ENCODE measurements around the gene CAP2. TPM values are rescaled to one million over a fixed set of nuclear protein-coding genes. Genes with fewer than 3 reads are reported as not detected.

CAP2 gene
- polyA plus RNA-seq, 4 donors = 11.7 to 15.8 (median 13.4) TPM

DNA sequence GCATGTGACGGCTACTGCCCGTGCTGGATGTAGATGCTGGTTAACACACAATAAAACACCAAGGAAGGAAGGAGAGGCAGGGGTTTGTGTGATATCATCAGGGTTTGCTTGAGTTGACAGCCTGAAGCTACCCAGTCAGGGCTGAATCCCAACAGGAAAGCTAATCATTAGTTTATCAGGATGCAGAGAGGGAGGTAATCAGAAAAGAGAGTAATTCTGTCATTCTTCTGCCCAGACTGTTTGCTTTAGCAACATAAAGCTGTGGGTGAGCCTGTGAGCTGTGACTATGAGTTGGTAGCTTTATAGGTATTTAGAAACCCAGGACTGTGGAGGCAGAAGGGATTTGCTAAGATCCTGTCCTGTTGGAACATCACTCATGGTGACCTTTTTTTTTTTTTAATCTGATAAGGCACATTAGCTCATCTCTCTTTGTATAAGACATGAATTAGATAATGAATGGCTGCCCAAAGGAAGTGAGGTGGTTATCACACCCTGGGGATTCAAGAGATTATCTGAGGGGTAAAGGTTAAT lies 79.3 kb downstream of the CAP2 start:
- no peak for DNase-seq (ENCODE audit: low read depth in 4 of 4, low spot score in 2 of 4)

DNA sequence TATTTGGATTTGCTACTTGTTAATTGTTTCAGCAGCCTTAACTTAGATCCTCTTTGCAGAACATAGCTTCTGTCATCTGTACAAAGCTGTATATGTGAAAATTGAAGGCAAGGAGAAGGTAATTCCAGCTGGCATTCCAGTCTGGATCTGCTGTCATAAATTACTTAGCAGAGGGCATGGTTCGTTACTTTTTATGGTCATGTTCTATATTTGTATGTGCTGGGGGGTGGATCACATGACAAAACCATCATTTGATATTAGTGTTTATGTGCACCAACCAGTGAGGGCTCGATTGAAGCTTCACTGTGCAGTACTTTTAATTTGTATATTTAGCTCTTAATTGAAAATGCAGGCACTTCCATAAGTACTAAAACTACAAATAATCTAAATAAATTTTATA lies 80.2 kb downstream of the CAP2 start:
- no peak for DNase-seq (ENCODE audit: low read depth in 4 of 4, low spot score in 2 of 4)

DNA sequence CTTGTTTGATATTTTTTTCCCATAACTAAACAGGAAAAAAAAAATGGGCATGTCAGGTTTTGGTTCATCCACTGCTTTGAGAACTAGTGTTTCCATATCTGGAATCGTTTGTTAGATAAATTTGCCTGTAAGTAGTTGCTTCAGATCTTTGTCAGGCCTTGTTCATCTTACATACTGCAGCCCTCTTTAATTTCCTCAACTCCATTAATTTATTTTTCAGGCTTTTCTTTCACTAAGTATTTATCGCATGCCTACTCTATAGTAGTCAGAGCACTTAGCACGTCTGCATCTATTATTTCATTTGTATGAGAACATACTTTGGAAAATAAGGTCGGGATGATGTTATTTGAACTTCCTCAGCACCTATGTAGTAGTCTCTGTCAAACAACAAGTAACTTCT lies 80.9 kb downstream of the CAP2 start:
- DNase-seq (ENCODE audit: low read depth in 4 of 4, low spot score in 2 of 4) = no peak

DNA sequence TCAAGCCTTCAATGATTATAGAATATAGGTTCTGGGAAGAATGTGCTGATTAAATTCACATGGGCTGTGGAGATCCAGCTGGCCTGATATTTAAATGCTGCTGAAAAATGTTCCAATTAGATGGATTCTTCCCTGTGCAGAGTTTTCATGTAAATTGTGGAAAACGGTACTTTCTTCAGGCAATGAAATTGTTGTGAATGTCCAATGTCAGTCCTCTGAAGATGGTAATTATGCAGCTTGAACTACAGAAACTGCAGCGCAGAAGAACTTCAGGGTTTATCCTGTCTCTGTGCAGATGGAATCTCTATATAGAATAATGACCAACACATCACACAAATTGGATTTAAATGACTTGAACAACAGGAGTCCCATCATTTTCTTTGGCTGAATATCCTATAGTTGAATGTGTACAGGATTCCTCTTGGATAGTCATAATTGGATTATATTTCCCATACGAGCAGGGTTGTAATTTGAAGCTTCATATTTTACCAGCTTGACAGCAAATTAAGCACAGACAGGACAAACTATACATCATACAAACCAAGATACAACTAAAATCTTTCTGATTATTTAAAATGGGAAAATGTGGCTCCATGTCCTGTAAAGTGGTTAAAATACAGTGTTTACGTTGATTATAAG lies 82.3 kb downstream of the CAP2 start:
- no peak for DNase-seq (ENCODE audit: low read depth in 4 of 4, low spot score in 2 of 4)

DNA sequence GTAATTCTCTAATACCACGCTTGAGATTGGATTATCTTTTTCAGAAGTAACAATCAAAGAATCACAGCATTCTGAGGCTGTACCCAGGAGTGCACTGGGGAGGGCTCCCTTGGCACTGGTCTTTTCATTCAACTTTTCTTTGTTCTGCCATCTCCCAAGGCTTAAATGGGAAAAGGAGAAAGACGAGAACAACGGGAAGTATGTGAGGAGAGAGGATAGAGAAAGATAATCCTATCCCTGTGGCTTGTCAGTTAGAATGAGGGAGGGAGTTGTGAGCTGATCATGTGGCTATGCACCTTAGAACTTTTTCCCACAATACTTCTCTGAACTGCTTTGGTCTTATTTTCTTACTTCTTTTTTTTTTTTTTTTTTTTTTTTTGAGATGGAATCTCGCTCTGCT lies 83.1 kb downstream of the CAP2 start:
- no peak for DNase-seq (ENCODE audit: low read depth in 4 of 4, low spot score in 2 of 4)

DNA sequence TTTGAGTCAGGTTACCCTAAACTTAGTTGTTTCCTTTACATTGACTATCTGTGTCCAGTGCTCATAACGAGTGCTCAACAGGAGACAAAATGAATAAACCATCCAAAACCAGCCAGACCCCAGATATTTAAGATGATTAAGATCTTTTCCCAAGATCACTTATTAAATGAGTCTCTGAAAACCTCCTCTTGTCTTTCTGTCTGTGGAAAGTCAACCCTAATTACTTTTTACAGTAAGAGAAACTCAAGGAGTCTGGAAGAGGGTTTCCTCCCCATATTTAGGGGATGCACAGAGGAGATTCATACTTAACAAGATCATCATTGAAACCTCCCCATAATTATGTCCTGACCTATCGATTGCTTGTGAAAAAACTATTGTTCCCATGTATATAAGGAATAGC lies 84.0 kb downstream of the CAP2 start:
- DNase-seq (ENCODE audit: low read depth in 4 of 4, low spot score in 2 of 4) = no peak

DNA sequence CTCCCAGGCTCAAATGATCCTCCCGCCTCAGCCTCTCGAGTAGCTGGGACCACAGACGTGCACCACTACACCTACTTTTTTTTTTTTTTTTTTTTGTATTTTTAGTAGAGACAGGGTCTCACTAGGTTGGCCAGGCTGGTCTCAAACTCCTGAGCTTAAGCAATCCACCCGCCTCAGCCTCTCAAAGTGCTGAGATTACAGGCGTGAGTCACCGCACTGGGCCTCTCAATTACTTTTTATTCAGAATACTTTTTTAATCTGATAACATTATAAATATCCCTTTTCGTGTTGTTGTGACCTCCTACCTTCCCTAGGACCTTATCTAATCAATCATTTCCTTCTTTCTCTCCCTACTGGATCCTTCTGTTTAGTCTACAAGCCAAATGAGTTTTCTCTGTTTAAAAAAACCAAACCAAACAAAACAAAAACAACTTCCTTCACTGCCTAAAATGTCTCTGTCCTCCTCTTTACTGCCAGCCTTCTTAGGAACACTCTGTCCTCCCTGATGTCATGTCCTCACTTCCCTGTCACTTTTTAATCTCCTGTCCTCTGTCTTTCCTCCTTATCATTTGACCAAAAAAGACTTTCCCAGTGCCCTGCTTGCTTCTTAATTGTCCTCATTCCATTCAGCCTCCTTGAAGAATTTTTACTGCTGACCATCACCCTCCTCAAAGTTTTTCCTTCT lies 85.0 kb downstream of the CAP2 start:
- no peak for DNase-seq (ENCODE audit: low read depth in 4 of 4, low spot score in 2 of 4)

DNA sequence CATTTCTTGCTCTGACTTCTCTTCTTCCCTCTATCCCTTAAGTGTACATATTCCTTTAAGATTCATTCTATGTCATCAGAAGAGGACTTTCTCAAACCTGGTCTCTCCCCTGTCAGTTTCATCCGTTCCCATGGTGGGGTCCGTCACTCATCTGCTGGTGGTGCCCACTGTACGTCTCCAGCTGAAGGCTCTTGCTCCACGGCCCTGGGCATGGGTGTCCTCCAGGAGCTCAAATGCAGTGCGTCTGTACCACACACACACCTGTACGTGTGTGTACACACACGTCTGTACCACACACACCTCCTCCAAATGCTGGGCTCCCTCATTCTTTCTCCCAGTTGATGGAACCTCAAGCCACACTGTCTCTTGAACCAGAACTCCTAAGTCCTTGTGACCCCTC lies 85.6 kb downstream of the CAP2 start:
- no peak for DNase-seq (ENCODE audit: low read depth in 4 of 4, low spot score in 2 of 4)

DNA sequence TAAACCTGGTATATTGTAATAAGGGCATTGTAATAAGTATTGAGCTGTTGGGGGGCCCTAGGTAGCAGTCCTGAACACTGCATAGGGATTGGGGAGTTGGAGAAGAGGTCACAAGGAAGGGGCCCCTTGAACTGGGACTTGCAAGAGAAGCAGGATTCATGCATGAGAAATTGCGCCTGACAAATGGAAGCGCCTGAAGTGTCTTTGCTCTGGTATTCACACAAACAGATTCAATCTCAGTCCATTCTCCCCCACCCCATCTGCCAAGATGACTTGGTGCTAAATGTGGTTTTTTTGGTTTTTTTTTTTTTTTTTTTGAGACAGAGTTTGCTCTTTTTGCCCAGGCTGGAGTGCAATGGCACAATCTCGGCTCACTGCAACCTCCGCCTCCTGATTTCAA lies 87.1 kb downstream of the CAP2 start:
- no peak for DNase-seq (ENCODE audit: low read depth in 4 of 4, low spot score in 2 of 4)

DNA sequence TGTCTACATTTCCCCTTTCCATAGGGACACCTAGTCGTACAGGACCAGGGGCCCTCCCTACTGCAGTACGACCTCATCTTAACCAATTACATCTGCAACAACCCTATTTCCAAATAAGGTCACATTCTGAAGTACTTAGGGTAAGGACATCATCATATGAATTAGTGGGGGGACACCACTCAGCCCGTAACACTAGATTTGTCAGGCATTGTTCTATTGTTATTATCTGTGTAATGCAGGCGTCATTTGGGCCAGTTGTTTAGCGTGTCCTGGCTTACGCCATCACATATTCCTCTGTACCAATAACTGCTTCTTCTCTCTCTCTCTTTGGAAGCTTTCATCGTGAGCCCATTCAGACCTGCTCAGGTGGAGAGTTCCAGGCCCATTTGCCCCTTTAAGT lies 89.3 kb downstream of the CAP2 start:
- DNase-seq (ENCODE audit: low read depth in 4 of 4, low spot score in 2 of 4) = no peak

DNA sequence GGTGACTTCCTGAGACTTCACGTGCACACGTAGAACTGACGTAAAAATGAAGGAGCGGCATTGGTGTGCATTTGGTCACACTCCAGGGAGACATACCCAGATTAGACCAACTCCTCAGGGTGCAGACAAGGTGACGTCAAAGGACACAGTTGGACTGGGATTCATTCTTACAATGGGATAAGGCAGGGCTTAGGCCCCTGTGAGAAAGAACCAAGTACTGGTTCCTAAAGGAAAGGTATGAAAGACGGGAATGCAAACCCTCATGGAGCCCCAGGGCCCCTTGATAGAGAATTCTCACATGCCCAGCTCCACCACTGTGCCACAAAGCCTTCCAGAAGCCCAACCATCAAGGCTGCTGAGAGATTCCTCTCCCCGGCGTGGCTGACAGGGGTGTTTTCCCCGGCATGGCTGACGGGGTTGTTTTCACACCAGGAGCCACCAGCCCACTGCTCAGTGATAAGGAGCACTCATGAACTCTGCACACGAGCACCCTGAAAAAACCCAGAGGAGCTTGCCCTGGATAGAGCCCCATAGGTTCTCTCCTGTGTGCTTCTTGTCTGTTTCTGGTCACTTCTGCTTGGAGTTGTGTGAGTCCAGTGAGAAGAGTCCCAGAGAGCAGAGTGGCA lies 90.1 kb downstream of the CAP2 start:
- DNase-seq (ENCODE audit: low read depth in 4 of 4, low spot score in 2 of 4) = no peak

DNA sequence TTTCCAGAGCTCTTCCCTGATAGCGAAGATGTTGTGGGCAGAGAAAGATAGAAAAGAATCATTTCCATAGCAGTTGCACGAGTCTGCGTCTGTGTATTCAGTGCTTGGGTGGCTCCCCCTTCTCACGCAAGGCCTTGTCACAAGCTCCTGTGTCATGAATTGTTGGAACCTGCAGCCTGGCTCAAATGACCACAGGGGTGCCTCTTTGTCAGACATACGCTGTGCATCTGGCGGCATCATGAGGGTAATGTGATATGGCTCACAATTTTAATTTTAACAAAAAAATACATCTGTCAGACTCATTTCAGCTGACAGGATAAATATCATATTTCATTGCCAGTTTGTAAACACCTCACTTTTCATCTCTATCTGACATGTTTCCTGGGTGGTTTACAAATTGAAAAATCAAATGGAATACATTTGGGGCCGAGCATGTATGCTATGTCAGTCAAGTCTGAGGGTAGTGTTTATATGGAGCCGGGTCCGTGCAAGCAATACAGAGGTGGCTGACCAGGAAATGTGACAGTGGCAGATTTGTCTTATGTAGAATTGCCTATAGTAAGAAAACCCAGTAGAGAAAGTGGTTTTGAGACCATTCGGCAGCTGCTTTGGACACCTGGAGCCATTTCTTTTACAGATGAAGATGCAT lies 90.9 kb downstream of the CAP2 start:
- no peak for DNase-seq (ENCODE audit: low read depth in 4 of 4, low spot score in 2 of 4)

DNA sequence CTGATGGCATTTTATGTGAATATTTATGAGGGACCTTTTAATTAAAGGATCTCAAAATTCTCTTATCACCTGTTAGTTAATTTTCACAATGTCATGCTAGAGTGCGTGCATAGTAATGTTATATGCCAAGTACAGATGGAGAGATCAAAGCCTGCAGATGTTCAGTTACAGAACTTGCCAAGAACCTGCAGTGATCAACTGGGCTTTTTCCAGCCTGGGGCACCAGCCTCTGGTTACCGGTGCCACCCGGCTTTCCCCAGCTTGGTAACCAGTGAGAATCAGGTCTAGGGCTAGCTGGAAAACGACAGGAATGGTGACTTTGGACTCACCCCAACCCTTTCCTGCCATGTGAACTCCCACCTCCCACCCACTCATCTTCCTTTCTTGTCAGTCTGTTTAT lies 91.8 kb downstream of the CAP2 start:
- no peak for DNase-seq (ENCODE audit: low read depth in 4 of 4, low spot score in 2 of 4)

DNA sequence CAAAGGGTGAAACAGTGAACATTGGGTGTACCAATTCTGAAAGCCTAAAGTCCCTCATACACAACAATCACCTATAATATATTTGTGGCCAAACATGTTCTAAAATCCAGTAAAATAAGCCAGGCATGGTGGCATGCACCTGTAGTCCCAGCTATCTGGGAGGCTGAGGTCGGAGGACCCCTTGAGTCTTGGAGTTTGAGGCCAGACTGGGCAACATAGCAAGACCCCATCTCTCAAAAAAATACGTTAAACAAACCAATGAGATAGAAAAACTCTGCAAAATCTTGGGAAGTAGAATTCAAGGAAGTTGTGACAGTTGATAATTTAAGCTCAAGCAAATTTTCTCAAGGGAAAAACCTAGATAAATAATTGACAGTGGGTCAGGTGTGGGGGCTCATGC lies 92.6 kb downstream of the CAP2 start:
- DNase-seq (ENCODE audit: low read depth in 4 of 4, low spot score in 2 of 4) = no peak

DNA sequence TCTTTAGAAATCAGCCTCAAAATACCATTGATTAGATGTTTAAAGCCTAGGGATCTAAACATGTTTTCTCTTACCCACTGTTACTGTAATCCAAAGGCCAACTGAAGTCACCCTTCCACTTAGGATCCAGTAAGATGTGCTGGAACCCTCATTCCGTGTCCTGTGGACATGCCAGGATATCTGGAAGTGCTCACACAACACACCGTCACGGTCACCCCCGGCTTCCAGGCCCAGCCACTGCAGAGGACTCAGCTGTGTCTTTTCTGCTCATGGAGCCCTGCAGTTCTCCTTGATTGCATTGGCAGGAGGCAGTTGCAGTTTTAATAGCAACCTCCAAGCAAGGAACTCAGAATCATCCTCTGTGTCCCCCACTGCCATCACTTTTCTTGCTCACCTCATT lies 93.3 kb downstream of the CAP2 start:
- DNase-seq (ENCODE audit: low read depth in 4 of 4, low spot score in 2 of 4) = no peak

DNA sequence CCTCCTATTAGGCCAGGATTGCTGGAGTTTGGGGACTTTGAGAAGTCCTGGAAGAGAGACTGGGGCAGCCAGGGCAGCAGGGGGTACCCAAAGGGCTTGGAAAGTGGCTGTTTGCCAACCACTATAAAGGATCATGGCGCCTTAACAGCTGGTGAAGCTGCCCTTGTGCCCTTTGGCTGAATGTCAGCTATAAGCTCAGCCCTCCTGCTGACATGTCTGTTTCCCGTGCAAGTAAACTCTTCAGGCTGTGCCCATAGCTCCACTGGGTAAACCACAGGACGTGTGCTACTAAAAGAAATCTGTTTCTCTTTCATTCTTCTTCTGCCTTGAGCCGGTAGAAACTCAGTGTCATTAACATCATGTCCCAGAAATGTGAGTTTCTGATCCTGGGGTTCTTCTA lies 97.3 kb downstream of the CAP2 start:
- no peak for DNase-seq (ENCODE audit: low read depth in 4 of 4, low spot score in 2 of 4)

DNA sequence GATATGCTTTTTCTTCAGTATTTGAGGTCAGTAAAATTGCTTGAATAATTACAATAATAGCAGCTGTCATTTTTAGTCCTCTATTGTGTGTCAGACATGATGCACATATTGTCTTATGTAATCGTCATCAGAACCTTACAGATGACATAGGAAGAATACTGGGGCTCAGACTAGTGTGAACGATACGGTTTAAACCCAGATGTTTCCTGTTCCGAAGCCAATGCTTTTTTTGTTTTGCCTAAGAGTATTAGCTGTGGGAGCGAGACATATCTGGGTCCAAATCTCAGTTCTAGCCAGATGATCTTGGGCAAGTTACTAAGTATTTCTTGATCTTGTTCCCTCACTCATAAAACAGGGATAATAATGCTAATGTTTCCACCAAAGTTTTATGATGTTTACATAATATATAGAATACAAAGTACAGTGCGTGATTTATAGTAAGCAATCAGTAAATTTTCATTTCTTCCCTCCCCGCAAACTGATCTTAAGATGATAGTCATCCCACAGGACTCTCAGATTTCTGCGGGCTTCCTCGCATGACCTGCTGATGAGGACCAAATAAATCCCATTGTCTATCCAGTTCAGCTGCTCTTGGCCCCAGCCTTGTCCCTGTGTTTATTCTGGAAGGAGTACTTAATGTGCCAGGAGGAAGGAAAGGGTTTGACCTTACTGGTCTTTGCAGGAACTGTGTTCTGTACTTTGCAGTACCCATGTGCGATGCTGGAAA lies 98.2 kb downstream of the CAP2 start:
- no peak for DNase-seq (ENCODE audit: low read depth in 4 of 4, low spot score in 2 of 4)

DNA sequence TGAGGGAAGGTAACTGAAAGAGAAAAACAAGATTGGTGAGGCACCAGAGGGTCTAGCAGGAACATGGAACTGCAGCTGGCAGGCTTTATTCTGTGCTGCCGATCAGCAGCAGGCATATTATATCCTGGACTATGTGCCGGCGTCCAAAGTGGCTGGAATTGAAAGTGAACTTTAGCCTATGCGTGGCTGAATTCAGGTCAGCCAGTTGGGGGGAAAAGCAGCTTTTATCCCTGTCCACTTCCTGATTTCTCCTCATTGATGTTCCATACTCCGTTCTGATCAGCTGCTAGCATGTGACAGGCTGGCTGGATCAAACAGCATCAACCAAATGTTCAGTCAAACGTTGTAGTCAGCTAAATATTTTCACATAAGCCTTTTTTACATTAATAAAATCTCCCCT lies 99.0 kb downstream of the CAP2 start:
- no peak for DNase-seq (ENCODE audit: low read depth in 4 of 4, low spot score in 2 of 4)

DNA sequence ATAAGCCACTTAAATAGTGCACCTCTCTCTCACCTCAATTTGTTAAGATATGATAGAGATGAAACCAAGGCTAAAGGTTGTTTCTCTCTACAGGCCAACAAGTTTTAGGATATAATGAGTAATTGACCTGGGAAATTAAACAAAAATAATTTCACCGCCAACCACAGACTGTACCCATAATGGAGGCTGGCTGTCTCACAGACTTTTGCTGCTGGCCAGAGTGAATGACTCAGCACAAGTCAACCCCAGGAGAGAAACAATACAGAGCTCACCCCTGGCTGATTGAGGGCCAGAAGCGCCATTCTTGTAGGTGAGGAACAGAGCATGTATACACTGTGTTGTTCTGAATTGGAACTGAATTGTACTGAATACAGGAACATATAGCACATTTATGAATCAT lies 99.9 kb downstream of the CAP2 start:
- DNase-seq (ENCODE audit: low read depth in 4 of 4, low spot score in 2 of 4) = no peak

DNA sequence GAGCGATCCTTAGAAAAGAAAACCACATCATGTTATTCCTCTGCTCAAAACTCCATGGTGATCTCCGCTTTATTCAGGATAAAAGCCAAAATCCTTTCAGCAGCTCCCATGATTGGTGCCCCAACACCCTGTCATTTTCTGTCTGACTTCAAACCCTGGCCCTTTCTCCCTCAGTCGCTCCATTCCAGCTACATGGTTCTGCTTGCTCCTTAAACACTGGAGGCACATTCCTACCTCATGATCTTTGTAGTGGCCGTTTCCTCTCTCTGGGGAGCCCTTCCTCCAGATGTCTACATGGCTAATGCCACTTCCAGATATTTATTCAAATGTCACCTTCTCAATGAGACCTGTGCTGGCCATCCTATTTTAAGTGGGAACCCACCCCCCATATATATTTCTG lies 100.8 kb downstream of the CAP2 start:
- DNase-seq (ENCODE audit: low read depth in 4 of 4, low spot score in 2 of 4) = no peak

DNA sequence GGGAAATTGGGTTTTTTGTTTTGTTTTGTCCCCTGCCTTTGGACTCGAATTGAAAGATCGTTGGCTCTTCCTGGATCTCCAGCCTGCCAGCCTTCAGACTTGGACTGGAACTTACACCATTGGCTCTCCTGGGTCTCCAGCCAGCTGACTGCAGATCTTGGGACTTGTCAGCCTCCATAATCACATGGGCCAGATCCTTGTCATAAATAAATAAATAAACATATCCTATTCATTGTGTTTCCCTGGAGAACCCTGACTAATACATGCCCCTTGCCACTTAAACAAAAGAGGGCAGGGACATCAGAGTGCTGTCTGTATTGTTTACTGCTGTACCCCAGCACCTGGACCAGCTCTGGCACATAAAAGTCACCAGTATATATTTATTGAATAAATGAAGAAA lies 101.5 kb downstream of the CAP2 start:
- no peak for DNase-seq (ENCODE audit: low read depth in 4 of 4, low spot score in 2 of 4)

All from left renal cortex interstitium (tissue), 4 donors.